ENCODE measurements around the gene LGR6. TPM values are rescaled to one million over a fixed set of nuclear protein-coding genes. Genes with fewer than 3 reads are reported as not detected.

LGR6 gene
- total RNA-seq, 1 donor from 2014 or later = 4.1 TPM

Other genes starting within 250 kb of the LGR6 start
- gene LMOD1, start 247.3 kb upstream of the LGR6 start, total RNA-seq = 10.8 TPM
- 83.6 TPM for gene TIMM17A, start 238.3 kb upstream of the LGR6 start, total RNA-seq
- gene RNPEP, start 211.2 kb upstream of the LGR6 start, total RNA-seq = 18.7 TPM
- 0.54 TPM for gene ELF3, start 183.2 kb upstream of the LGR6 start, total RNA-seq
- gene GPR37L1, start 70.9 kb upstream of the LGR6 start, total RNA-seq = 0.08 TPM
- 64.6 TPM for gene ARL8A, start 49.1 kb upstream of the LGR6 start, total RNA-seq
- gene PTPN7, start 33.2 kb upstream of the LGR6 start, total RNA-seq = 0.51 TPM
- 16.0 TPM for gene UBE2T, start 148.1 kb downstream of the LGR6 start, total RNA-seq
- gene PPP1R12B, start 154.9 kb downstream of the LGR6 start, total RNA-seq = 594 TPM